Measurements from ENCODE around the gene ARNT2.
"Not testable (repeated sequence)": the region's sequence is repeated elsewhere in the genome, so short reads cannot be mapped to it uniquely, and the experiment has no call there.

Gene ARNT2

GRCh38 chr15:80492409-80492808, 88.2 kb downstream of the ARNT2 start:
- DNase-seq (ENCODE audit: low spot score): no peak

DNA sequence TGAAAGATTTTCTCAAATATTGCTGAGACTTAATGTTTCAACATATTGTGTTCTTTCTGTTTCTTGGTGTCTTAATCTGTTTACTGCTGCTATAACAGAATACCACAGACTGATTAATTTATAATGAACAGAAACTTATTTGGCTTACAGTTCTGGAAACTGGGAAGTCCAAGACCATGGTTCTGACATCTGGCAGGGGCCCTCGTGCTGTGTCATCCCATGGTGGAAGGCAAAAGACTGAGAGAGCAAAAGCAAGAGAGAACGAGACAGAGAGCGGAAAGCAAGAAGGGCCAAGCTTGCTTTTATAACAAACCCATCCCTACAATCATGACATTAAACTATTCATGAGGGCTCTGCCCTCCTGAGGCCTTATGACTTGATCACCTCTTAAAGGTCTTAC, 88.7 kb downstream of the ARNT2 start:
- DNase-seq (ENCODE audit: low spot score): no peak

GRCh38 chr15:80494351-80494751, 90.2 kb downstream of the ARNT2 start:
- DNase-seq (ENCODE audit: low spot score): no peak

- no peak for DNase-seq (ENCODE audit: low spot score)
These were observed 90.6 kb downstream of the ARNT2 start for GRCh38 chr15:80494756-80495155.

- no peak for DNase-seq (ENCODE audit: low spot score)
These were observed 91.3 kb downstream of the ARNT2 start for GRCh38 chr15:80495401-80495942.

DNA sequence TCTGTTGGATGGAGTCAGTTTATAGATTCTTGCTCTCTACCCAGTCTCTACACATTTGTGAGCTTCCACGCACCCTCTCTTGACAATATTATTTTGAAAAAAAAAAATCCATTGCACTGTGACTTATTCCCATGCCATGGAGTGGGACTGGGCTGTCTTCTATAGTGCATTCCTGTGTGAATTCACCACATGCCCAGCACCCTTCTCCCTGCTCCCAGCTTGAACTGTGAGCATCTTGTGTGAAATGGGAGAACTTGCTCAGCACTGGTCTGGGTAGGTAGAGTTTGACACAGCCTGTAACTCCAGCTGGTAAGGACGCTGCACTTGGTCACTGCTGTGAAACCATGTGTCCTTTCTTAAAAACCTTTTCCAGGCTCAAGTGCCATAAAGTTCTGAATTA, 91.9 kb downstream of the ARNT2 start:
- no peak for DNase-seq (ENCODE audit: low spot score)

- no peak for DNase-seq (ENCODE audit: low spot score)
These were observed 93.0 kb downstream of the ARNT2 start for GRCh38 chr15:80497221-80497620.

DNA sequence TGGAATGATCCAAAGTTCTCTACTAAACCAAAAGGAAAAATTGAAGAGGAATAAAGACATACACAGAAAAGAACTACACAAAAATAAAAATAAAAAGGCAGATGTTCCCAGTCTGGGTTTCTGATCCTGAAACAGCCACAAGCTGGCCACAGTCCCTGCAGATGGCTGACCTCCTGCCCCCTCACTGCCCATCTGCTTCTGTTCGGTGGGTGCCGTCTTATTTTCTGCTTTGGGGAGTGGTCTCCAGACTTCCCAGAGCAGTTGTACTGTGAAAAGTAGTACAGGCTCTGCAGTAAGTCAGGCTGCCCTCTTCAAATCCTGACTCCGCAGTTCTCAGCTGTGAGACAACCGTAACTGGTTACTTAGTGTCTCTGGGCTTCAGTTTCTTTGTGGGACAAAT, 94.5 kb downstream of the ARNT2 start:
- DNase-seq (ENCODE audit: low spot score): no peak

GRCh38 chr15:80500021-80500420, 95.8 kb downstream of the ARNT2 start:
- no peak for DNase-seq (ENCODE audit: low spot score)

GRCh38 chr15:80501476-80501875, 97.3 kb downstream of the ARNT2 start:
- no peak for DNase-seq (ENCODE audit: low spot score)

GRCh38 chr15:80502782-80503181, 98.6 kb downstream of the ARNT2 start:
- no peak for DNase-seq (ENCODE audit: low spot score)

- DNase-seq (ENCODE audit: low spot score): no peak
These were observed 99.3 kb downstream of the ARNT2 start for GRCh38 chr15:80503319-80503952.

- no peak for DNase-seq (ENCODE audit: low spot score)
These were observed 100.7 kb downstream of the ARNT2 start for GRCh38 chr15:80504931-80505330.

- no peak for DNase-seq (ENCODE audit: low spot score)
These were observed 102.2 kb downstream of the ARNT2 start for GRCh38 chr15:80506286-80506893.

DNA sequence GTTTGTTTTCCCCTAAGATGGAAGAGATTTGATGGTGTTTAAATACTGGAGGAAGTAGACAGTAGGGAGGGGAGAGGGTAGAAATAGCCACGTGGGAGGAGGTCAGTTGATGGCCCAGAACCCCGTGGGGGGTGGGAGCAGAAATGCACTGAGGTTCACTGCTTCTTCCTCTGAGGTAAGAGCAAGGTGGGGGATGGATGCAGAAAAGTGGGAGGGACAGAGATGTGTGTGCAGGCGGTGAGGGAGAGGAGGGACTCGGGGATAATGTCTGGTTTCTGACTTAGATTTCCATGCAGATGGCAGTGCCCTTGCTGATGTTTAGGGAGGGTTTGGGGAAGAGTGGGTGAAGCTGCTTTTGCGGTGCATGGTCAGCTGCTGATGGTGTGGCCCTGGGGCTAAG, 102.9 kb downstream of the ARNT2 start:
- no peak for DNase-seq (ENCODE audit: low spot score)

DNA sequence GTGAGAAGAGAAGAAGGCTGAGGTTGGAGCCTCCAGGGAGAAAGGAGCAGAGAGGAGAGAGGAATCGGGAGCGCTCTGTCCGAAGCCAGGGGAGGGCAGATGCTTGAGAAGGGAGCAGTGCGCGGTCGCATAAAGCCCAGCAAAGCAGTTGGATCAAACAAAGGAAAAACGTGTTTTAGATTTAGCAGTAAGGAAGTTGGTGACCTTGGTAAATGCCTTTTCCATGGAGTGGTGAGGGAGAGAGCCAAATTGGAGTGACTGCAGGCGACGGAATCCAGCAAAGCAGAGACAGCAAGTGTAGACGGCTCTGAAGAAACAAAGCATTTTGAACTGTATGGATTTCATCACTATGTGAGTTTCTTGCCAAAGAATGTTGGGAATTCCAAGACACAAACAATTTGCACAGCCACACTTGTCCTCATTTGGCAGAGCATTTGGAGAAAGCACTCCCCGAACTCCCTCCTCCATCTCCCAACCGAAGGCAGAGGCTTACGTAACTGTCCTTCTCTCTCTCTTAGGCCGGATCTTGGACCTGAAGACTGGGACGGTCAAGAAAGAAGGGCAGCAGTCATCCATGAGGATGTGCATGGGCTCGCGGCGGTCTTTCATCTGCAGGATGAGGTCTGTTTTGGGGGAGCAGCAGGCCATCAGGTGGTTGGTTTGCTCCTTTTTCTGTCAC, 103.6 kb downstream of the ARNT2 start:
- no peak for DNase-seq (ENCODE audit: low spot score)

- DNase-seq (ENCODE audit: low spot score): no peak
These were observed 104.6 kb downstream of the ARNT2 start for GRCh38 chr15:80508783-80509182.

DNA sequence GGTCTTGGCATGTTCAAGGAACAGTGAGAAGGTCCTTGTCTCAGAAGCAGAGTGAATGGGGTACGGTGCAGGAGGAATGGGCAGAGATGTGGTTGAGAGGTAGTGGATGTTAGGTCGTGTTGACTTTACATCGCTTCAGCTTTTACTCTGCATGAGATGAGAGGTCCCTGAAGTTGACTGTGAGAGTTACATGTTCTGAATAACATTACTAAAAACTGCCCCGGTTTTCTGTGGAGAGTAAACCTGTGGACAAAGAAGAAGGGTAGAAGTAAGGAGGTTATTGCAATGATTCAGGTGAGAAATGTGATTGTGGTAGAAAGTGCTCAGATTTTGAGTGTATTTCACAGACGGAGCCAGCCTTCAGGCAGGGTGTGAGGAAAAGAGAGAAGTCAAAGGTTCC, 105.6 kb downstream of the ARNT2 start:
- DNase-seq (ENCODE audit: low spot score): no peak

DNA sequence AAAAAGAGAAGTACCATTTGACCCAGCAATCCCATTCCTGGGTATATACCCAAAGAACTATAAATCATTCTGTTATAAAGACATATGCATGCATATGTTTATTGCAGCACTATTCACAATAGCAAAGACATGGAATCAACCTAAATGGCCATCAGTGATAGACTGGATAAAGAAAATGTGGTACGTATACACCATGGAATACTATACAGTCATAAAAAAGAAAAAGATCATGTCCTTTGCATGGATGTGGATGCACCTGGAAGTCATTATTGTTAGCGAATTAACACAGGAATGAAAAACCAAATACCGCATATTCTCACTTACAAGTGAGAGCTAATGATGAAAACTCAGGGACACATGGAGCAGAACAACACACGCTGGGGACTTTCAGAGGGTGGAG, 106.8 kb downstream of the ARNT2 start:
- not testable (repeated sequence) for DNase-seq (ENCODE audit: low spot score)

GRCh38 chr15:80512726-80513660, 108.8 kb downstream of the ARNT2 start:
- DNase-seq (ENCODE audit: low spot score): no peak

- no peak for DNase-seq (ENCODE audit: low spot score)
These were observed 110.0 kb downstream of the ARNT2 start for GRCh38 chr15:80514071-80514780.

GRCh38 chr15:80517290-80517689, 113.1 kb downstream of the ARNT2 start:
- no peak for DNase-seq (ENCODE audit: low spot score)

All from hematopoietic multipotent progenitor cell treated with erythropoietin and hydrocortisone succinate and interleukin-3 and kit ligand, for 17 days (in vitro differentiated cells).